ENCODE measurements around the gene FAM107B. TPM values are rescaled to one million over a fixed set of nuclear protein-coding genes. Genes with fewer than 3 reads are reported as not detected.

FAM107B gene
- total and polyA plus RNA-seq, 2 of the 8 experiments (the other 6 are each of a cell fraction or from before 2014, with no cell fraction given) = 7.5 to 28.1 TPM

GRCh38 chr10:14581553-14582321 lies 193.0 kb downstream of the FAM107B start (continued):
- no peak for TF ChIP-seq CHD7 (IDR thresholded peaks at IDR 0.05; ENCODE audit: insufficient replicate concordance, low read length)
- TF ChIP-seq TBP (IDR thresholded peaks at IDR 0.05; ENCODE audit: low read depth, low read length) = no peak
- no peak for TF ChIP-seq KDM5A (IDR thresholded peaks at IDR 0.05; ENCODE audit: low read length)
- TF ChIP-seq CHD1 (IDR thresholded peaks at IDR 0.05; ENCODE audit: low read depth, low read length) = no peak
- no peak for TF ChIP-seq TEAD4 (IDR thresholded peaks at IDR 0.05; ENCODE audit: low read depth, low read length)
- TF ChIP-seq ASH2L (IDR thresholded peaks at IDR 0.05; ENCODE audit: low read length) = no peak
- no peak for TF ChIP-seq SP2 (IDR thresholded peaks at IDR 0.05; ENCODE audit: low read length)
- no peak for TF ChIP-seq USF2 (IDR thresholded peaks at IDR 0.05; ENCODE audit: low read length)
- TF ChIP-seq SIX5 (IDR thresholded peaks at IDR 0.05; ENCODE audit: low read depth, low read length) = no peak
- no peak for TF ChIP-seq SP4 (IDR thresholded peaks at IDR 0.05; ENCODE audit: low read length)
- TF ChIP-seq SUZ12 (IDR thresholded peaks at IDR 0.05; ENCODE audit: low read length) = no peak

Measured in H1 (cell line).